ENCODE results near the gene EIF1AY.
"Not testable (repeated sequence)": the region's sequence is repeated elsewhere in the genome, so short reads cannot be mapped to it uniquely, and the experiment has no call there.

The EIF1AY gene, protein sequence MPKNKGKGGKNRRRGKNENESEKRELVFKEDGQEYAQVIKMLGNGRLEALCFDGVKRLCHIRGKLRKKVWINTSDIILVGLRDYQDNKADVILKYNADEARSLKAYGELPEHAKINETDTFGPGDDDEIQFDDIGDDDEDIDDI

DNA sequence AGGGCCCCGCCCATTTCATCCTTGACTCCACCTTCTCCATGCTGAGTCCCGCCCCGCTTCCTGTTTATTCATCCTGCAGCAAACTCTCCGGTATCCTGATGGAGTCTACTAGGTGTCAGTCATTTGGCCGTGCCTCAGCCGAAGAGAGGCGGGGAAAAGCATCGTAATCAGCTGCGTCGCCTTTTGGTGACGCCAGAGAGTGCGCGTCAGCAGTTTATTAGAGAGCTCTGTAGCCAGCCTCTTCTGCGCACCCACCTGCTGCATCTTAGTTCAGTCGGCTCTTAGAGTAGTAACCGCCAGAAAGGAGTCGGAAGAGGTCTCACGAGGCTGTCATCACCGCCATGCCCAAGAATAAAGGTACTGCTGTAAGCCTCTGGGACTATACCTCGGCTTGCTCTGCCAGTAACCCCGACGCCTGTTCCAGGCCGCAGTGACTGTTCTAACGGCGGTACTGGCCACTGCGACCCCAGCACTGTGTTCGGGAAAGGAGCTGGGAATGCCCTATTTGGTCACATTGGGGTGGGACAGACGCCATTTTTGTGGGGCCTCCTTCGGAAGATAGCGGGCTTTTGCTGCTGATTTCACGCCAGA is at the start of gene EIF1AY:
TSS of gene EIF1AY (plus strand) at position 246 of the 591 bp plus-strand sequence. CDS start at position 342, 96 bp downstream.
- TF ChIP-seq ZNF274 (IDR thresholded peaks at IDR 0.05; ENCODE audit: low read depth, low read length): no peak
- no peak within 1 kb of the TSS for H3K4me3 ChIP-seq (ENCODE audit: low read length)

- H3K4me3 ChIP-seq (ENCODE audit: low read length): no peak overlapping the region
- TF ChIP-seq ZNF274 (IDR thresholded peaks at IDR 0.05; ENCODE audit: low read depth, low read length): no peak
Measured at GRCh38 chrY:20528435-20528834, 47.1 kb upstream of the EIF1AY start.

DNA sequence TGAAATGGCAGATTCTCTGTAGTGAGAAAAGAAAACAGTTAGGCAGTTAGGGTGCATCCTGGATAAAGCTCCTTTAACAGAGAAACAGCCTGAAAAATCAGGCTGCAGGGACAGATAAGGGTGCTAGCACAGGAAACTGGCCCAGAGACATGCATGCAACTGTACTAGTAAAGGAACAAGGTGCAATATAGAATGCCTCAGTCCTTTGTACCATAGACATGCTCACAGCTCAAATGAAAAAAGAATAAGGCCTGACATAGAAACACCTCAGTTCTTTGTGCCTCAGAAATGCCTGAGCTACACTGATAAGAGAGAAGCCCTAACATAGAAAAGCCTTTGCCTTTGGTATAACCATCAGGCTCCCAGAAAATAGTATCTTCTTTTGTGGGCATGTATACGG is 37.4 kb upstream of the EIF1AY start:
- no peak overlapping the region for H3K4me3 ChIP-seq (ENCODE audit: low read length)
- no peak for TF ChIP-seq ZNF274 (IDR thresholded peaks at IDR 0.05; ENCODE audit: low read depth, low read length)

- no peak overlapping the region for H3K4me3 ChIP-seq (ENCODE audit: low read length)
- no peak for TF ChIP-seq ZNF274 (IDR thresholded peaks at IDR 0.05; ENCODE audit: low read depth, low read length)
Measured at GRCh38 chrY:20538933-20539332, 36.6 kb upstream of the EIF1AY start.

DNA sequence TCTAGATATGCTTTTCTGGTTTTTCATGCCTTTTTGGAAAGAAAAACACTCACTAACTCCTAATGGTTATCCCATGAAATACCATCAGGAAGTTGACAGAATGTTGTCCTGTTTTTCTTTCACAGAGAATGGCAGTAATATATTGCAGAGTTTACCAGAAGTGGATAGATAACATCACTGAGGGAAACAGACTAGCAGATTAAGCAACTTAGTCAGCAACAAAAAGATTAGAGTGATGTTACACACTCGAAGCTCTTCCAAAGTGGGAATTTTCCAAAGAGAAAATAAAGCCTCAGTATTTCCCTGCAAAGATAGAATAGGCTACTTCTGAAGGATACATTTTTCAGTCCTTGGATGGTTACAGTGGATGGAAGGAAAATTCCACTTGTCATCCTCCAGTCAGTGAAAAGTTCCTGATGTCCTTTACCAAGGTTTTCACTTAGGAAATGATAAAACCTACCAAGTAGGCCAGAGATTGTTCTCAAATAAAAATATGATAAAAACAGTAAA is 31.1 kb upstream of the EIF1AY start:
- H3K4me3 ChIP-seq (ENCODE audit: low read length): no peak overlapping the region
- no peak for TF ChIP-seq ZNF274 (IDR thresholded peaks at IDR 0.05; ENCODE audit: low read depth, low read length)

DNA sequence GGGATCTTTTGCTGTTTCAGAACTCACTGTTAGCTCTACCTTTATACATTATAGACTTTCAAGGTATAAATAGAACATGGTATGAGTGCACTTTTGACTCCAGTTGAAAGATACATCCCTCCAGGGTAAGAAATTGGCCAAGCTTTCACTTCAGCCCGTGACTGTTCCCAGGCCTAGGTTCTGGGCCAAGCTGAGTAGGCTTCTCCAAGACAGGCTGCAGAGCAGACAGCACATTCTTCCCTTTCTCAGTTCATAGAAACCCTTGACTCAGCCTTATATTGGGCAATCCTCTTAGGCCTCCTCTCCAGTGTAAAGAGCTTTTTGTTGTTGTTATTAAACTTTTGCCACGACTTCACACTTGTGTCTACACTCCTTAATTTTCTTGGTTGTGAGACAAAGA is 29.5 kb upstream of the EIF1AY start:
- H3K4me3 ChIP-seq (ENCODE audit: low read length): no peak overlapping the region
- no peak for TF ChIP-seq ZNF274 (IDR thresholded peaks at IDR 0.05; ENCODE audit: low read depth, low read length)

- H3K4me3 ChIP-seq (ENCODE audit: low read length): no peak overlapping the region
- no peak for TF ChIP-seq ZNF274 (IDR thresholded peaks at IDR 0.05; ENCODE audit: low read depth, low read length)
Measured at GRCh38 chrY:20549289-20549688, 26.3 kb upstream of the EIF1AY start.

DNA sequence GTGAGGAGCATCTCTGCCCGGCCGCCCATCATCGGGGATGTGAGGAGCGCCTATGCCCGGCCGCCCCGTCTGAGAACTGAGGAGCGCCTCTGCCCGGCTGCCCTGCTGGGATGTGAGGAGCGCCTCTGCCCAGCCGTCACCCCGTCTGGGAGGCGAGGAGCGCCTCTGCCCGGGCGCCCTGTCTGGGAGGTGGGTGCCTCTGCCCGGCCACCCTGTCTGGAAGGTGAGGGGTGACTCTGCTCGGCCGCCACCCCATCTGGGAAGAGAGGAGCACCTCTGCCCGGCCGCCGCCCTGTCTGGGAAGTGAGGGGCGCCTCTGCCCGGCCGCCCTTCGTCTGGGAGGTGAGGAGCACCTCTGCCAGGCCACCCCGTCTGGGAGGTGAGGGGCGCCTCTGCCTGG is 23.7 kb upstream of the EIF1AY start:
- no peak overlapping the region for H3K4me3 ChIP-seq (ENCODE audit: low read length)
- no peak for TF ChIP-seq ZNF274 (IDR thresholded peaks at IDR 0.05; ENCODE audit: low read depth, low read length)

DNA sequence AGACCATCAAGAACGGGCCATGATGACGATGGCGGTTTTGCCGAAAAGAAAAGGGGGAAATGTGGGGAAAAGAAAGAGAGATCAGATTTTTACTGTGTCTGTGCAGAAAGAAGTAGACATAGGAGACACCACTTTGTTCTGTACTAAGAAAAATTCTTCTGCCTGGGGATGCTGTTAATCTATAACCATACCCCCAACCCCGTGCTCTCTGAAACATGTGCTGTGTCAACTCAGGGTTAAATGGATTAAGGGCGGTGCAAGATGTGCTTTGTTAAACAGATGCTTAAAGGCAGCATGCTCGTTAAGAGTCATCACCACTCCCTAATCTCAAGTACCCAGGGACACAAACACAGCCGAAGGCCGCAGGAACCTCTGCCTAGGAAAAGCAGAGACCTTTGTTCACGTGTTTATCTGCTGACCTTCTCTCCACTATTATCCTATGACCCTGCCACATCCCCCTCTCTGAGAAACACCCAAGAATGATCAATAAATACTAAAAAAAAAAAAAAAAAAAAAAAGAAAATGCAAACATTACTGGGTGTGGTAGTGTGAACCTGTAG is 22.7 kb upstream of the EIF1AY start:
- not testable (repeated sequence) for H3K4me3 ChIP-seq (ENCODE audit: low read length)

DNA sequence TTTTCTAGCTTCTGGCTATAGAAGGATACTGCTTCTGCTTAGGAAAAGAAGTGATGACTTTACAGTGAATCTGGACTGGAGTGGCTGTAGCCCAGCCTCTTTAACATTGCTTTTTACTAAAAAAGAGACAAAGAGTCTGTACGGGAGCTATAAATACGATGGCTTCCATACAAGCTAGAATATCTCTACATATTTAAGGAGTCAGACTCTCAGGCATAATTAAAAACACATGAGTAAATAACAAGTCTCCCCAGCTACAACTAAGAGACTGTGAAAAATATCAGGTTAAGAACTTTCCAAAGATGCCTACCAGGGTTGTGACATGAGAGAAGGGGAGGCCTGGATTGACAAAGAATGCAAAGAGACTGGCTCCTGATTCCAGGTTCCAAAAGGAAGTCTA is 19.8 kb upstream of the EIF1AY start:
- no peak for TF ChIP-seq ZNF274 (IDR thresholded peaks at IDR 0.05; ENCODE audit: low read depth, low read length)
- no peak overlapping the region for H3K4me3 ChIP-seq (ENCODE audit: low read length)

GRCh38 chrY:20558677-20559076 is 16.9 kb upstream of the EIF1AY start:
- no peak for TF ChIP-seq ZNF274 (IDR thresholded peaks at IDR 0.05; ENCODE audit: low read depth, low read length)
- no peak overlapping the region for H3K4me3 ChIP-seq (ENCODE audit: low read length)

DNA sequence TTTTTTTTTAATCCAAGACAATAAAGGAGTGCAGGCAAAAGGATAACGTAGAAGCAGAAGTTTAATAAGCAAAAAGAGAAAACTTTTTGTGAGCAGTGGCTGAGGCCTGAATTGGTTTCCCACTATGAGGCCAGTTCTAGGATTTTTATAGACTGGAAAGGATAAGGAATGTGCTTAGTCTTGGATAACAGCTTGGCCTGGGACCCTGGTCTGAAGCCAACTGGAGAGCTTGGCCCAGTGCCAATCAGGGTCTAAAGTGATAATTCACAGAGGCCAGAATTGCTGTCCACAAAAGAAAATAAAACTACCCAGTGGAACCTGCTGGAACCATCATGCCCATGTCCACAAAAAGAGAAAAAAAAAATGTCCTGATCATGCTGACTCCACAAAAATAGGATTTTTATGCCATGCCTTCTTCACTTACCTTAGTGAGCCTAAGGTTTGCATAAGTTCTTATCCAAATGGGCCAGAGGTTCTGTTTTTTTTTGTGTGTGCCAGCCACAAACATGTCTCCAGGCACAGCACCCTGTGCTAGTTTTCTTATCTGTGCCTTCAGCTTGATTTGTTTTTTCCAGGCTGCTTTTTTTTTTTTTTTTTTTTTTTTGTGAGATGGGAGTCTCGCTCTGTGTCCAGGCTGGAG is 15.6 kb upstream of the EIF1AY start:
- H3K4me3 ChIP-seq (ENCODE audit: low read length): no peak overlapping the region
- TF ChIP-seq ZNF274 (IDR thresholded peaks at IDR 0.05; ENCODE audit: low read depth, low read length): no peak

DNA sequence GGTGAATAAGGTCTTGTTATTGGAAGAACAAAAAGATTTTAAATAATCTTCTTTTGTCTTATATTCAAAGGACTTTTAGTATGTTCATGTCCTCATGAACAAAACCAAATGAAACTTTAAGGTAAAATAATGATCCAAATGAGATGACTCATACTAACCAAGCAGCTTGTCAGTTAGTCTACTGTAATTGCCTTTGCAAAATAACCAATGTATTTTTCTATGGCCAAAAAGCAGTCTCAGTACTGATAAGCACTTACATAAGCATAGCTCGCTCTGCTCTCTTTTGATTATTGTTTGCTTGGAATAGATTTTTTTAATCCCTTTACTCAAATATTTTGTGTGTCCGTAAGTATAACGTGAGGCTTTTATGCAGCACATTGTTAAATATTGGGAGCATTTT is 4.3 kb upstream of the EIF1AY start:
- H3K4me3 ChIP-seq (ENCODE audit: low read length): no peak overlapping the region
- no peak for TF ChIP-seq ZNF274 (IDR thresholded peaks at IDR 0.05; ENCODE audit: low read depth, low read length)

DNA sequence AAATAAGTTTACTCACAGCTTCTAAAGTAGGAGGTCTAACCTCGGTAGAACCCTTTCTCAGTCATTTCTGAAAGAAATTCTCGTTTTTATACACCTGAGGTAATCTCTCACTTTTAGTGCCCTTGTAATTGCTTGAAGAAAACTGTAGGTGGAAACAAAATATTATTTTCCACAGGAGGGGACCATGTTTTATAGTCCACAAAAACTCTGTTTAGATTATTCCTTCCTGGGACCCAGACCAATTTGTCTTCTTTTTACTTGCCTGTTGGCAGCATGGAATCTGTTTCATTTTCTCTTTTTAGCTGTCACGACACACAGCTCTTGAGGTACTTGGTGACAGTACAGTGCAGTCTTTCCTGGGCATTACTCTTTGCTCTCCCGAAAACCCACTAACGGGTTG is 930 bp downstream of the EIF1AY start:
- no peak overlapping the region for H3K4me3 ChIP-seq (ENCODE audit: low read length)
- TF ChIP-seq ZNF274 (IDR thresholded peaks at IDR 0.05; ENCODE audit: low read depth, low read length): no peak

GRCh38 chrY:20578206-20578605 is 2.6 kb downstream of the EIF1AY start:
- TF ChIP-seq ZNF274 (IDR thresholded peaks at IDR 0.05; ENCODE audit: low read depth, low read length): no peak
- H3K4me3 ChIP-seq (ENCODE audit: low read length): no peak overlapping the region

Measured in GM08714 (cell line).